NCI-H1694 (cell line): Measurements from ENCODE around the gene CALML5.

Experiments
- DNase-seq: peaks from one replicate; lab custom pipeline; 2025; lab: John Stamatoyannopoulos, UW

CALML5 gene

DNA sequence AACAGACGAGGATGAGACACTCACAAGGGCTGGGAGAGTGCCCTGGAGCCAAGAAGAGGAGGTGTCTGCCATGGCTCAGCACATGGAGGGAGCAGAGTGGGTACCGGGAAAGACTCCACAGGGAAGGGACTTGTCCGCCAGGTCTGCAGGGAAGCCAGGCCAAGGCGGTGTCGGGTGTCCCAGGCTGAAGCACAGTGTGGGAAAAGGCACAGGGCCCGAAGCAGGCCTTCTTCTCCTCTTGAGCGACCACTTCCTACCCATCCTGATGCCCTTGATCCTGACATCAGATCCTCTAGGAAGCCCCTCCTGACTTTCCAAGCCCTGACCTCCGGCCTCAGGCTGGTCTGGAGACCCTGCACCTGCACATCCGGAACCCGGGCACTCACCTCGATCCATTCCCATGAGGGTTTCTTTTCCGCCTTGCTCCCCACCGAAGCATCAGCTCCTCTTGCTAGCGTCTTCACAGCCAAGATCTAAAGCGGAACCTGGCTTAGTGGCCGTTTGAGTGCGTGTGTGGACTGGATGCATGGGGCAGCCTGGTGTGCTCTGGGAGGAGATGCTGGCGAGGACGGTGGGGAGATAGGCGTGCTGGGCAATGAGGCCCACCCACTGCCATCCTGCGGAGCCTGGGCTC is 33.8 kb upstream of the CALML5 start:
- no peak for DNase-seq

DNA sequence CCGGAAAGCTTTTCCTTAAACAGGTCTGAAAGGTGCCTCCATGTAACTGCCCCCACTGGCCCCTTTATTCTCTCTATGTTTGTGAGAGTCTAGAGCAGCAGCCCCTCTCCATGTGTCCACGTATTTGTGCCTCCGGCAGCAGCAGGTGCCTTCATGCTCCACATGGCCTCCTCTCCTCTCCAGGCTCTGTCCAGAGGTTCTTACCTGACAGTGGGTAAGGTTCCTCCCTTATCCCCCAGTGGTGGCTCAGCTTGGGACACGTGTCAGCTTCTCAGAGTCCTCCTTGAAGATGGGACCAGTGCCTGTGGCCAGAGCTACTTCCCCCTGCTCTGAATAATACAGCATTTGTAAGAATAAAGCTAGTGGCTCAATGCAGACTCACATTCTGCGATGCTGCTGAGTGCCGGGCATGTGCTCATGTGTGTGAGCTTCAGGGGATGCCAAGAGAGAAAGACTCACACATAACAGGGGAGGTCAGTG is 33.3 kb upstream of the CALML5 start:
- no peak for DNase-seq

DNA sequence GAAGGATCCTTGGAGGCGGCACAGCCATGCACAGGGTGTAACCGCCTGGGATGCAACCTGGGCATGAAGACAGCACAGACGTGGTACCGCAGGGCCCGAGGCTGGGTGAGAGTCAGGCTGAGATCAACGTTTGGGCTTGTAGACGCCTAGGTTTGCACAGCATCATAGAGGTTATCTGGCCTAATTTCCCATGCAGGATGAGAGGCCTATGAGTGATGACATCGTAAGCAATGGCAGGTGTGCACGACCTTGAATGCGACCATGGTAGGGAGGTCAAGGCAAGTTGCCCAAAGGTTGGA is 32.9 kb upstream of the CALML5 start:
- DNase-seq = no peak

DNA sequence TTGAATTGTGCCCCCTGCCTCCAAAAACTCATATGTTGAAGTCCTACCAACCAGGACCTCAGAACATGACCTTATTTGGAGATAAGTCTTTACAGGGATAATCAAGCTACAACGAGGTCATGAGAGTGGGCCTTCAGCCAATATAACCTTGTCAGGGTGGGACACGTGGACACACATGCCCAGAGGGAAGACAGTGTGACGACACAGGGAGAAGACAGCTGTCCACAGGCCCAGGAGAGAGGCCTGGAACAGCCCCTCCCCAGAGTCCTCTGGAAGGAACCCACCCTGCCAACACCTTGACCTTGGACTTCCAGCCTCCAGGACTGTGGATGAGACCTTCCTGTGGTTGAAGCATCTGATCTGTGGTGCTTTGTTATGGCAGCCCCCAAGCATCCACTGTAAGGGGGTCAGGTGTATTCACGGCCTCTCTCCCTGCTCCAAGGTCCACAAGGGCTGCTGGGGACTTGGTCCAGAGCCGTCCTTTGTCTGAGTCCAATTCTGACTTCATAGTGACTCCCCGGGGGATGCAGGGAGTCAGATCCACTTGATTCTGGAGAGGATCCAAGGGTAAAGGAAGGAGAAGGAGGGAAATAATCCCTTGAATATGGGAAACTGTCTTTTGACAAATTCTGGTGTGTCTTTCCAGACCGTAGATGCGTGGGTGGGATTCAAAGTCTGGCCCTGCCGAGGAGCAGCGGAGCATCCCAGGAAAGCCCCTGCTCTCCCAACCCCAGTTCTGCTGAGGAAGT is 32.4 kb upstream of the CALML5 start:
- no peak for DNase-seq

DNA sequence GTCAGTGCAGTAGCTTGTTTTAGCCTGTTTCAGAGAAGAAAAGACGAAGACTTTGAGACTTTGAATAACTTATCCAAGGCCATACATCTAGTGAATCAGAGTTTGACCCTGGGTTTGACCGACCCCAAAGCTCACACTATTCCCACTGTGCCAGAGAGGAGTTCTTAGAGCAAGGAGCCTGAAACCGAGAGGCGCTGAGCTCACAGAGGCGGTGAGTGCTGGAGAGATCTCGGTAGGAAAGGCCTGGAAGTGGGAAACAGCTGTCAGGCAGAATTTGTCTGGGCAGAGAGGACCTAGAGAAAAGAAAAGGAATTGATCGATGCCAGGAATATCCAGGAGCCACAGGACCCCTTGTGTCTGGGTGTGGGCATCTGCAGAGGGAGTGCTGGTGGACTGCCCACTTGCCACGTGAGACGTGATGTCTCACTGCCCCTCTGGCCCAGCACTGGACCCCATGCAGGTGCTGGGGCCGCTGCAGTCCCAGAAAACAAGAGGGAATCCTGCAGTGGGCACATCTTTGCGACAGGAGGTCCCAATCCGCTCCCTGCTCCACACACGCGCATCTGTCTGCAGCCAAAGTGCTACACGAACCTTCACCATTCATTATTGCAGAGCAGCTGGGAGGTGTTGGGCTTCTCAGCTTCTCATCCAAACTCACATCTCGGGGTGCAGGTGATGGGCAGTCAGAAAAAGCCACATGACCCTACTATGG is 31.6 kb upstream of the CALML5 start:
- DNase-seq = no peak

DNA sequence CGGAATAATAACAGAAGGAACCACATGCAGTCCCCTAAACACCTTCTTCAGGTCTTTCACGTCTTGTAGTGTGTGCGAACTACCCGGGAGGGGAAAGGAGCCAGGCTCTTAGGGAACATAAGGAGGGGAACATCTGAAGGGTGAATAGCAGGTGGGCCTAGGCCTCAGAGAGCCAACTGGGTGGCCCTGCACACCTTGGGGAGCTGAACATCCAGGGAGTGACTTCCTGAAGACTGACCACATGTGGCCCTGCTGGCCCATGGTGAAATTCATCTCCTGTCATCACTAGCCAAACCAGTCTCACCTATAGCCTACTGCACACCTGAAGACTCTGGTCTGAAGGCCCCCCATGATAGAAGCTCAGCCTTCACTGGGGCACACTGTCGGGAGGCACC is 31.0 kb upstream of the CALML5 start:
- no peak for DNase-seq

DNA sequence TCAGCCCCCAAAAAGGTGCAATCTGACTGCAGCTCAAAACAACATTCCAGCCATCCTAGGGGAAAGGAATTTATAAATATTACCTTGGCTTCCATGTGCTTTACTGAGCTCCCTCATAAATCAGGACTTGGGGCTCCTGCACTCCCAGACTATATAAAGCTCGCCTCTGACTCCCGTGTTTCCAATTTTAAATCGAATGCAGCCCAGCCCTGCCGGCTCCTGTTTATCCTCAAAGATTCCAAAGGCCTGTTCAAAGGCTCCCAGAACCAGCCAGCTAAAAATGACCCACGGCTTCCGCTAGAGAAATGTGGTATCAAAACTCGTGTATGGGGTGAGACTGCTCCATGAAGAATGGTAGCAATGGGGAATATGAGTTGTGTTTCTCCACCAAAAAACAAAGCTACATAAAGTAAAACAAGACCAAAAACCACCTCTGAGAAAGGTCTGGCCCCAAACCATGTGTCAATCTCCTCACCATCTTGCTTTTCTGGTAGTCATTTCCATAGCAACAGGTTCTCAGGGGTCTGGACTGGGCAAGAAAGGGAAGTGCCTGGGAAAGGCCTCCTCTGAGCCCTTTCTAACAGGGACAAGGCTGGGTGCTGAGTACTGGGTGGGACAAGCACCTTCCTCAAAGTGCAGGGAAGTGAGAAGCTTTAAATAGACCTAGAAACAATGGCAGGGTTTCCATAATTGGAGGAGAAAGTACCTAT is 30.5 kb upstream of the CALML5 start:
- no peak for DNase-seq

DNA sequence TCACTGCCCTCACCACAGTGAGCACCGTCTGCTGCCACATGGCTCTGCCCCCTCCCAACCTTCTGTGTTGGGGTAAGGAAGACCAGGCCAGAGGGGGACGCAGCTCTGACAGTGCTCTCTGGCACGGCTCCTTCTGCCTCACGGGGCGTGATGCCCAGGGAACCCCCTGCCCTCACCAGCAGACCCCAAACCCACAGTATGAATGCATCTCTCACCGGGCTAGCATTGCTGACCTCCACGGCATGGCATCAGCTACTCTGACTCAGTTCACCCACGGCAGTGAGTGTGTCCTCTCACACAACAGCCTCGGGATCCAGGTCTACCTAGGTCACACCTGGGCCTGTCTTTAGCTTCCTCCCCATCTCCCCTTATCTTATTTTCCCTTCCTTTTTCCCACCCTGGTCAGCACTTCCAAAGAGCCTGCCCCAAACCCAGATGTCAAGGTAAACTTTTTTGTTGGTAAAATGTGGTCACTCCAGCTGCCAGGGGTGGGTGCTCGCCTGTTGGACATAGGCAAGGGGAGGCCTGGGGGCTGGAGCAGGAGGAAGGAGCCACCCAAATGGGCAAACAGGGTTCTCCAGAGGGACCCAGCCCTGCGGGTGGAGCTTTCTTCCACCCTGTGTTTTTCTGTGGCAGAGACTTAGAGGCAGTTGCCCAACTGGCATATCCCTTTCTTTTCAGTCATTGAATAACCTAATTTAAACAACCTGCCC is 29.8 kb upstream of the CALML5 start:
- DNase-seq = no peak

DNA sequence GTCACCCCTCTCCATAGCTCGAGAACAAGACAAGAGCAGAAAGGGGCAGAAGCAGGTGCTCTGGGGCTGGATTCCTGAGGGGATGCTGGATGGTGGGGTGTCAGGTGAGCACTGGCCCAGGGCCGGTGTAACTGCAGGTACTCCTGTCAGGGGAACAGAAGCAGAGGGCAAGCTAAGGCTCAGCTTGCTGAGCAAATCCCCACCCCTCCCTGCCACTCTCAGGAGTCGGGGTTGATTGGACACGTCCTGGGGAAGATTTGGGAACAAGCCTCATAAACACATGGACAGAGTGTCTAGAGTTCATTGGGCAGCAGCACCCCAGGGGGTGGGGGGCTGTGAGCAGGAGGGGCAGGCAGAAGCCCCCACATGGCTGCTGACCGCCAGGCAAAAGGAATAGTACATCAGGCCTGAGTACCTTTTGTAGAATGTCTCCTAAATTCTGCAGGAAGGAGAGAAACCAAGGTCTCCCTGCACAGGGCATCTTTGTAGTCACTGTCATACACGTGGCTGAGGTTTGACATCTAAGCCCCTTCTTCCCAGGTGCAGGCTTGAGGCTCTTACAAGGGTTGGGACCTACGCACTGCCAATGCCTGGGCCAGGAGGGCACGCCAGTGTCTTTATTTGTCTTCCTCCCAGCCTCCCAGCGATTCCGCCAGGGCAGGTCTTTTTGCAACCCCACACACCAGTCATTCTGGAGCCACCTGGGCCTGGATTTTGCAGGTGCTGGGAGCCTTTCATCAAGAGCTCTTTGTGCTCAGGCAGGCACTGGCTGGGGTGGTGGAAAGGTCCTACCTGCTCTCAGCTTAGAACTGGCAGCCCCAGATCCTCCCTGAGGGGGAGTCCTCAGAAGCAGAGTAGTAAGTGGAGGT is 28.2 kb upstream of the CALML5 start:
- DNase-seq = no peak

DNA sequence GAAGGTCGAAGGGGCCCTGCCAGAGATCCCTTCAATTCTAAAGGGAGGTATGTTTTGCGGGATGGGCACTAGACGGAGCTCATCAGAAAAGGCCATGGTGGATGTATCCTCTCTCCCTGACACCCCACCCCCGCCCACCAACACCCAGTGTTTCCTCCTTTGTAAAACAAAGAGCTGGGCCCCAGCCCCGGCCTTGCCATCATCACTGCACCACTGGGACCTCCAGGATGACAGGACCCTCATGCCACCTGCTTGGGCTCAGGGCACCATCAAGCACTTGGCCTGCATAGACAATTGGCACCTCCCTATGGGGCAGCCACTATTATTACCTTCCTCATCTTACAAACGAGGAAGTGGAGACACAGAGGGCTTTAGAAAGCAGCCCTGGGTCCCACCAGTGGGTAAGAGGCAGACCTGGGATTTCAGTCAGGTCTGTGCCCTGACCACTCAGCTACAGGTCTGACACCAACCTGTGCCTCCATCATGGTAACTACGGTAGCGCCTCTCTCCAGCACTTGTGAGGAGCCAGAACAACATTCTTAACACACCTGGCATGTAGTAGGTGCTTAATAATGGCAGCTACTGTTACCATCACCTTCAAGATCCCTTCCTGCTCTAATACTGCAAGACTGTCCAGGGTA is 27.4 kb upstream of the CALML5 start:
- no peak for DNase-seq

DNA sequence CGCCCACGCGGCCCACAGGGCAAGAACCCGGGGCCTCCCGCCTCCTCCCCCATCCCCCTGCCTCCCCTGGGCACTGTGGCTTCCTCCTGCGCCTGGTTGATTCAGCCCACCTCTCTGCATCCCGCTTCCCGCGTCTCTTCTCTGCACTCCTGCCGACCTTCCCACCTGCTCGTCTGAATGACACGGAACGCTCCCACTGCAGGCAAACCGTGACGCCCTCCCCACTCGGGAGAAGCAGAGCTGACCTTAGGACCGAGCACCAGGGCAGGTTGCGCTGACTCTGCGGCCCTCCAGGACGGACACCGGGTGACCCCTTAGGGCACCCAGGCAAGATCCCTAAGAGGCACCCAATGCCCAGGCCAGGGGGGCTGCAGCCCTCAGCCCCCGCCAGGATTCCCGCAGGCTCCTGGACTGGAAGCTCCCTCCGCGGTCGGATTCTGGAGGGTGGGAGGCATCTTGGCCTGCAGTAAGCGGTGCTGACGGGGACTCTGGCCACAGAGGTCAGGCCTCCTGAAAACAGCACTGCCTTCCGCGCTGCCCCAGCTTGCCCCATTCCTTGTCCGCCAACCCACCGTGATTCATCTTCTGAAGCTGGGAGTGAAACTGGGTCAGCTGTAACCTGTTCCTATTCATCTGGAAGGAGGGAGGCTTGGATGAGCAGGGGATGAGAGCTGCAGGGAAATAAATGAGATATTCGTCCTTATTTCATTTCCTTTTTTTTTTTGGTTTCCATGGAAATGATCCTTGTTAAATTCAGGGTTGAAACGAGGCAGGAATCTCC is 26.4 kb upstream of the CALML5 start:
- no peak for DNase-seq

DNA sequence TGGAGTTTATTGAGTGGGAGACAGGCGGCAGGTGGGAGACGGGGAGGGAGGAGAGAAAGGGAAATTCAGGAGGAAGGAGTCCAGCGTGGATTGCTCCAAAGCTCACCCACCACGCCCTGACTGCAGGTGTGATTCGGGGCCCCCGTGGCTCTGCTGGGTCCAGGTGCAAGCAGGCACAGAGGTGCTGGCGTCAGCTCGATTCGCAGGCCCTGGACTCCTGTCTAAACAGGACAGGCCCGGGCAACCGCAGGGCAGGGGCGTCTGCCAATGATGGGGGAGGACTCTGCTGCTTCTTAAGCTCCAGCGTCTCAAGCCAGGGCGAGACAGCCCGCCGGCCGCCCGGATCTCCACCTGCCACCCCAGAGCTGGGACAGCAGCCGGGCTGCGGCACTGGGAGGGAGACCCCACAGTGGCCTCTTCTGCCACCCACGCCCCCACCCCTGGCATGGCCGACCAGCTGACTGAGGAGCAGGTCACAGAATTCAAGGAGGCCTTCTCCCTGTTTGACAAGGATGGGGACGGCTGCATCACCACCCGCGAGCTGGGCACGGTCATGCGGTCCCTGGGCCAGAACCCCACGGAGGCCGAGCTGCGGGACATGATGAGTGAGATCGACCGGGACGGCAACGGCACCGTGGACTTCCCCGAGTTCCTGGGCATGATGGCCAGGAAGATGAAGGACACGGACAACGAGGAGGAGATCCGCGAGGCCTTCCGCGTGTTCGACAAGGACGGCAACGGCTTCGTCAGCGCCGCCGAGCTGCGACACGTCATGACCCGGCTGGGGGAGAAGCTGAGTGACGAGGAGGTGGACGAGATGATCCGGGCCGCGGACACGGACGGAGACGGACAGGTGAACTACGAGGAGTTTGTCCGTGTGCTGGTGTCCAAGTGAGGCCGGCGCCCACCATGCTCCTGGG is 25.5 kb upstream of the CALML5 start, which contains the start of gene CALML3:
TSS of gene CALML3 (plus strand) at position 321 of the 920 bp plus-strand sequence. CDS start at position 446, 125 bp downstream.
- no peak for DNase-seq

DNA sequence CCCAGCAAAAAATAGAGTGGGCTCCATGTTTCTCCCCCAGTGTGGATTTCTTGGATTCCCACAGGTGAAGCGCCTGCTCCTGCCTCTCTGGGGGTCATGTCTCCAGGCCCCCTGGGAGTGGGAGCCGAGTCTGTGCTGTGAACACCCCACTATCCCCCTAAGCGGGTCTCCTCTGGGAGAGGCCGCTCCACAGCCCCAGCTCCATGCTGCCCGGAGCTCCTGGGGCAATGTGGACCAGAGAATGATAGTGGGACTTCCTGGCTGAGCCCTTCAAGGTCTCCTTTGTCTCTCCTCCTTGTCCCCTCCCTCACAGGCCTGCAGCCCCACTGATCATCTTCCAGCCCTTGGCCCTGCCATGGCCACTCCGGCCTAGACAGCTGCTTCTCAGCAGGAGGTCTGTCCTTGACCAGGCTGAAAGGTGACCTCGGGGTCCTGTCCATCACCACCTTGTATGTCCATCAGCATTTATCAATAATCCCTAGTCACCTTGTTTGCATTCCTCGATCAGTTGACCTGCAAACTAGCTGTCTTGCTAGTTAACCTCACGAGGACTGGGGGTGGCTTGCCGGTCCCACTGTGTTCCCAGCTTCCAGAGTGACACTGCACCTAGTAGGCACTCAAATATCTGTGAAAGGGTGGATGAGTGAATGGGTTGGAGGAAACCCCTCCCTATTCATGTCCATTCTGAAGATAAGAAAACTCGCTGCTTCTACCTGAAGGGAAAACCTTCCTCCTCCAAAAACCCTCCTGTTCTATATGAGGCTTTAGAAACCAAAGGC is 24.6 kb upstream of the CALML5 start:
- DNase-seq = no peak

DNA sequence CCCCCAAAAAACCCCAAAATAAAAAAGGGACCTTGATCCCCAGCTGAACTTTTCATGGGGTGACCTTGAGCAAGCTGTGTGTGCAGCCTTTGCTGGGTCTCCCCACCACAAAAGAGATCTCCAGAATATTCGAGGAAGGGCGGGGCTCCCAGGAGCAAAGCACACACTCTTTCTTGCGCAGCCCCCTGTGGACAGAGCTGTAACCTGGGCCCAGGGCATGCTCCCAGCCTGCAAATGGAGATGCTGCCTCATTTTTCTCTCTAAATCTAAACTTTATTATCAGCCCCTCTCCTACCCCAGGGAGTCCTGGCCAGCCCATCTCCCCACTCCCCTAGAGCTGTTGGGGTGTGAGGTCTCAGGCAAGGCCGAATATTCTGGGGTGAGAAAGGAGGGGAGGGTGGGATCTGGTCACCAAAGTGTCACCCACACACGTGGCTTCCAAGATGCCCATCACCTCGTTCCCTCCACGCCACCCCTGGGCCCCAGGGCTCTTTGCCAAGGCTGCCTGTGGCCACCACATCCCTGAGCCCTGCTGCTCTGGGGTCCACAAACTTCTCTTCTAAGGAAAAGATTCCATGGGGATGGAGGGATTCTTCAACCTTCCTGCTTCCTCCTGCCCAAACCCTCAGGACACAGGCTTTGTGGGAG is 23.7 kb upstream of the CALML5 start:
- no peak for DNase-seq

DNA sequence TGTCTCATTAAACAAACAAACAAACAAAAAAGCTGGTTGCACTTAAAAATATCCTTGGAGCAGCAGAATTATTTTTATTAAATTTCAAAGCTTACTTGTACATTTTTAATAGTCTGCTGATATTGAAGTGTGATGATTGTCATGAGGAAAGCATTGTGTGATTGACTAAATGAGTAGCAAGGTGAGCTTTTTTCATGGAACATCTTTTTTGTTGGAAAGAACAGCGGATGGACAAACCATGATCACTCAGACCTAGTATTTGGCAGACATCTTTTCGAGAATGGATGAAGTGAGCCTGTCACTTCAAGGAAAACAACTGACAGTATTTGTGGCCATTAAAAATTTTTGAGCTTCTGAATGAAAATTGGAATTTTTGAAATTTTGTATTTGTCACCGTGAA is 19.7 kb upstream of the CALML5 start:
- no peak for DNase-seq

DNA sequence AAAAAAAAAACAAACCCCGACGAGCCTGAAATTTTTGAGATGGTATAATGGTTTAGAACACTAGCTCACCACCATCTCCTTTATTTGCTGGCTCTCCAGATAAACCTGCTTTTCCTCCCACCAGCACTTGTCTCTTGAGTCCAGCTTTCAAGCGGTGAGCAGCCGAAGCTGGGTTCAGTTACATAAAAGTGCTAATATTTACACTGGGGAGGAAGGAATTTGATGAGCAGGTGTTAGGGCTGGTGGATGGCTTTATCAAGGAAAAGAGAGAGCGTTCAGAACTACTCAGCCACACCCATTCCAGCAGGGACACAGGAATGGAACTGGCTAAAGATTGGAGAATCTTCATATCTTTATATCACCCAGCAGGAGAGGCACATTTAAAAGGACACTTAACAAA is 18.8 kb upstream of the CALML5 start:
- no peak for DNase-seq

DNA sequence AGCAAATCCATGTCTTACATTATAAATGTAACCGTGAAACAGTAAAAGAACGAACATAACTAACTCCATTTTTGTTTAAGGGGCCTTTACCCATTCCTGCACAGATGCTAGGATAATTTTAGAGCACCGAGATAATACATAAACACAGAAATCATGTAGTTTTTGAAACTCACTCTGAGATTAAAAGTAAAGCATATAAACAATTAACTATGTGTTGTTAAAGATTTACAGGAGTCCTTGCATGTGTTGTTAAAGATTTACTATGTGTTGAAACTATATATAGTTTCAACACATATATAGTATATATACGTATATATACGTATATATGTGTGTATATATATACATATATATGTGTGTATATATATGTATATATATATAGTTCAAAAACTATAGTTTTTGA is 18.2 kb upstream of the CALML5 start:
- no peak for DNase-seq
